GM18499 (cell line): ENCODE data around the gene MAN1A1.

Source experiments
- ATAC-seq: cut with Tn5 transposase; IDR thresholded peaks from one replicate; pipeline ENCODE4 v1.9.1; 2021; ENCODE audit warnings: moderate number of reproducible peaks; ENCODE audit not compliant: insufficient read depth, unreplicated experiment

MAN1A1 gene

GRCh38 chr6:119347466-119348095, 2.0 kb downstream of the MAN1A1 start:
- peak; percentile 25 for ATAC-seq

- ATAC-seq: no peak
Observed at GRCh38 chr6:119346936-119347335, 2.6 kb downstream of the MAN1A1 start.

- ATAC-seq: no peak
Observed at GRCh38 chr6:119346450-119346849, 3.1 kb downstream of the MAN1A1 start.

GRCh38 chr6:119345114-119345513, 4.4 kb downstream of the MAN1A1 start:
- ATAC-seq: no peak

- no peak for ATAC-seq
Observed at GRCh38 chr6:119344306-119344705, 5.3 kb downstream of the MAN1A1 start.

- ATAC-seq: no peak
Observed at GRCh38 chr6:119343573-119344146, 5.9 kb downstream of the MAN1A1 start.

GRCh38 chr6:119343167-119343566, 6.4 kb downstream of the MAN1A1 start:
- no peak for ATAC-seq

GRCh38 chr6:119342430-119342829, 7.1 kb downstream of the MAN1A1 start:
- no peak for ATAC-seq

- no peak for ATAC-seq
Observed at GRCh38 chr6:119340796-119341487, 8.6 kb downstream of the MAN1A1 start.

GRCh38 chr6:119339941-119340456, 9.6 kb downstream of the MAN1A1 start:
- no peak for ATAC-seq

- no peak for ATAC-seq
Observed at GRCh38 chr6:119337762-119338161, 11.8 kb downstream of the MAN1A1 start.

GRCh38 chr6:119337252-119337651, 12.3 kb downstream of the MAN1A1 start:
- no peak for ATAC-seq

- ATAC-seq: no peak
Observed at GRCh38 chr6:119334535-119335264, 14.9 kb downstream of the MAN1A1 start.

GRCh38 chr6:119333707-119334295, 15.8 kb downstream of the MAN1A1 start:
- no peak for ATAC-seq

- no peak for ATAC-seq
Observed at GRCh38 chr6:119333063-119333609, 16.4 kb downstream of the MAN1A1 start.

GRCh38 chr6:119331663-119332286, 17.8 kb downstream of the MAN1A1 start:
- no peak for ATAC-seq

GRCh38 chr6:119330520-119331113, 18.9 kb downstream of the MAN1A1 start:
- no peak for ATAC-seq

GRCh38 chr6:119329794-119330180, 19.8 kb downstream of the MAN1A1 start:
- ATAC-seq: no peak
